Right cardiac atrium (tissue), 5 donors: Measurements from ENCODE around the gene FUCA2. TPM values are rescaled to one million over a fixed set of nuclear protein-coding genes. Genes with fewer than 3 reads are reported as not detected.
"Not testable (repeated sequence)": the region's sequence is repeated elsewhere in the genome, so short reads cannot be mapped to it uniquely, and the experiment has no call there.

Experiments used
- ATAC-seq, 2 donors: fragments of 200-7000 bp; cut with Tn5 transposase; one replicate each; pipeline versions ENCODE4 v1.8.0 to v1.9.1; 2020; ENCODE audit warnings: moderate library complexity in 2 of 2, mild to moderate bottlenecking in 1 of 2
- DNase-seq, 3 donors: peaks; one replicate each; pipeline ENCODE4 v3.0.0-alpha.2; 2020
- H3K27ac ChIP-seq: one replicate; pipeline ENCODE4 v1.5.1; 2013; ENCODE audit warnings: mild to moderate bottlenecking, low read length, control low read depth, moderate library complexity
- H3K27me3 ChIP-seq: one replicate; pipeline ENCODE4 v1.6.1; 2013; ENCODE audit not compliant: control insufficient read depth, insufficient read depth
- H3K4me1 ChIP-seq: one replicate; pipeline ENCODE4 v1.6.1; 2013; ENCODE audit warnings: low read length; ENCODE audit not compliant: control insufficient read depth, insufficient read depth
- H3K4me3 ChIP-seq: one replicate; pipeline ENCODE4 v1.5.1; 2013; ENCODE audit warnings: low read length, control low read depth
- H3K9me3 ChIP-seq: one replicate; pipeline ENCODE4 v1.6.1; 2013; ENCODE audit warnings: low read length; ENCODE audit not compliant: control insufficient read depth
- WGBS: extraction: QIAGEN DNeasy Blood & Tissue Kit; methylation state at CpG from one replicate; pipeline ENCODE4 v1.1.7; 2013; 5-methylcytosine and 5-hydroxymethylcytosine counted together
- intact Hi-C, 4 donors: fragments of 100-400 bp; cut with DNase I; formaldehyde crosslinking; loops; one replicate each; pipeline versions ENCODE4 v1.11.0 to v1.14.0; 2022 to 2023
- polyA plus RNA-seq: library from polyadenylated mRNA; stranded (reverse); fragments of 200-250 nt; gene quantifications from one replicate; pipeline ENCODE4 v1.2.3, GENCODE V29; 2013
- total RNA-seq, 4 donors: library from RNA; stranded (reverse); fragmentation: NEBNext Ultra II Directional; extraction: Animal tissue kit (Norgen Biotek cat#: 25700); gene quantifications; one replicate each; pipeline ENCODE4 v1.2.1, GENCODE V29; 2021
- donor health status: healthy with polysubstance abuse.
- donor health status: DM: no; HTN: yes; CAD: no.
- donor health status: DM: no; HTN: no; CAD: no.
- donor health status: DM: no; HTN: yes; CAD: no; lungs with severe emphysema.
- donor health status: DM: yes; HTN: yes; CAD: no.

FUCA2 gene
- total and polyA plus RNA-seq, 5 donors: 25.1 to 44.0 (median 38.6) TPM

GRCh38 chr6:143496974-143497373, 14.5 kb downstream of the FUCA2 start:
- Histone ChIP-seq H3K27ac (no peak overlapping the region), H3K4me1 (no peaks in the 10 kb centered on the region), H3K9me3 (no peaks in the 10 kb centered on the region), H3K4me3 (no peak overlapping the region), H3K27me3 (no peaks in the 10 kb centered on the region)
- no peak for ATAC-seq
- 93% methylated on average over 1 of the region's 1 CpG for WGBS
- DNase-seq: no peak
- intact Hi-C loops: no loop called here

GRCh38 chr6:143490775-143491174, 20.7 kb downstream of the FUCA2 start:
- intact Hi-C loops: no loop called here
- peak overlapping the region; percentile 16 for H3K27ac ChIP-seq
- WGBS: 81% methylated on average over 8 of the region's 8 CpGs

GRCh38 chr6:143490244-143490643, 21.3 kb downstream of the FUCA2 start:
- no peak for ATAC-seq
- intact Hi-C loops: no loop called here
- WGBS: 99% methylated on average over 1 of the region's 1 CpG
- Histone ChIP-seq H3K4me1 (peaks cover 2% of the 10 kb centered on the region), H3K27ac (no peak overlapping the region), H3K27me3 (no peaks in the 10 kb centered on the region), H3K4me3 (no peak overlapping the region), H3K9me3 (no peaks in the 10 kb centered on the region)
- no peak for DNase-seq

More at GRCh38 chr6:143490775-143491174, 20.7 kb downstream of the FUCA2 start:
- H3K4me3 ChIP-seq: no peak overlapping the region
- no peaks in the 10 kb centered on the region for H3K9me3 ChIP-seq
- ATAC-seq: peak in 1 of 2 donors; percentile 16
- H3K27me3 ChIP-seq: no peaks in the 10 kb centered on the region
- H3K4me1 ChIP-seq: peaks cover 2% of the 10 kb centered on the region
- DNase-seq: no peak

GRCh38 chr6:143486752-143487151, 24.8 kb downstream of the FUCA2 start:
- WGBS: 92% methylated on average over 3 of the region's 3 CpGs
- no peak overlapping the region for H3K27ac ChIP-seq
- H3K9me3 ChIP-seq: no peaks in the 10 kb centered on the region
- no peak for ATAC-seq
- no peaks in the 10 kb centered on the region for H3K27me3 ChIP-seq
- no peak for DNase-seq
- no peak overlapping the region for H3K4me3 ChIP-seq
- peaks cover 2% of the 10 kb centered on the region for H3K4me1 ChIP-seq
- intact Hi-C loops: no loop called here

- no peaks in the 10 kb centered on the region for H3K27me3 ChIP-seq
- WGBS: 79% methylated on average over 2 of the region's 2 CpGs
- no peak overlapping the region for H3K4me3 ChIP-seq
- no peak for DNase-seq
- no peaks in the 10 kb centered on the region for H3K9me3 ChIP-seq
- H3K4me1 ChIP-seq: peaks cover 2% of the 10 kb centered on the region
- intact Hi-C loops: no loop called here
- no peak for ATAC-seq
- no peak overlapping the region for H3K27ac ChIP-seq
Observed at GRCh38 chr6:143485967-143486366, 25.6 kb downstream of the FUCA2 start.

- Histone ChIP-seq H3K27ac (no peak overlapping the region), H3K4me3 (no peak overlapping the region), H3K27me3 (no peaks in the 10 kb centered on the region), H3K4me1 (no peaks in the 10 kb centered on the region), H3K9me3 (no peaks in the 10 kb centered on the region)
- DNase-seq: no peak
- intact Hi-C loops: no loop called here
- ATAC-seq: no peak
- WGBS: 76% methylated on average over 2 of the region's 2 CpGs
Observed at GRCh38 chr6:143482593-143482992, 28.9 kb downstream of the FUCA2 start.

- Histone ChIP-seq H3K27ac (no peak overlapping the region), H3K27me3 (no peaks in the 10 kb centered on the region), H3K4me3 (no peak overlapping the region), H3K4me1 (no peaks in the 10 kb centered on the region), H3K9me3 (no peaks in the 10 kb centered on the region)
- DNase-seq (no peak), ATAC-seq (no peak)
- 95% methylated on average over 3 of the region's 3 CpGs for WGBS
- intact Hi-C loops: no loop called here
Observed at GRCh38 chr6:143478479-143479062, 32.9 kb downstream of the FUCA2 start.

- no peaks in the 10 kb centered on the region for H3K4me1 ChIP-seq
- DNase-seq (no peak), ATAC-seq (no peak)
- no peaks in the 10 kb centered on the region for H3K9me3 ChIP-seq
- H3K4me3 ChIP-seq: no peak overlapping the region
- intact Hi-C loops: no loop called here
- 97% methylated on average over 1 of the region's 1 CpG for WGBS
- no peak overlapping the region for H3K27ac ChIP-seq
- H3K27me3 ChIP-seq: no peaks in the 10 kb centered on the region
Observed at GRCh38 chr6:143476545-143476944, 35.0 kb downstream of the FUCA2 start.

- DNase-seq (no peak), ATAC-seq (no peak)
- no peaks in the 10 kb centered on the region for H3K27me3 ChIP-seq
- no peak overlapping the region for H3K4me3 ChIP-seq
- H3K4me1 ChIP-seq: no peaks in the 10 kb centered on the region
- no peak overlapping the region for H3K27ac ChIP-seq
- intact Hi-C loops: no loop called here
- WGBS: 100% methylated on average over 1 of the region's 1 CpG
- no peaks in the 10 kb centered on the region for H3K9me3 ChIP-seq
Observed at GRCh38 chr6:143471822-143472221, 39.7 kb downstream of the FUCA2 start.

GRCh38 chr6:143468823-143469222, 42.7 kb downstream of the FUCA2 start:
- intact Hi-C loops, ATAC-seq, H3K27ac ChIP-seq, DNase-seq, H3K9me3 ChIP-seq, H3K4me3 ChIP-seq, H3K4me1 ChIP-seq, H3K27me3 ChIP-seq: not testable (repeated sequence)
- WGBS: 95% methylated on average over 2 of the region's 2 CpGs

GRCh38 chr6:143468026-143468425, 43.5 kb downstream of the FUCA2 start:
- intact Hi-C loops: no loop called here
- Histone ChIP-seq H3K27ac (no peak overlapping the region), H3K9me3 (no peaks in the 10 kb centered on the region), H3K27me3 (no peaks in the 10 kb centered on the region), H3K4me3 (no peak overlapping the region), H3K4me1 (no peaks in the 10 kb centered on the region)
- no peak for ATAC-seq
- no peak for DNase-seq

- DNase-seq (no peak), ATAC-seq (no peak)
- intact Hi-C loops: no loop called here
- no peaks in the 10 kb centered on the region for H3K9me3 ChIP-seq
- no peak overlapping the region for H3K27ac ChIP-seq
- H3K27me3 ChIP-seq: no peaks in the 10 kb centered on the region
- WGBS: 56% methylated on average over 2 of the region's 2 CpGs
- no peaks in the 10 kb centered on the region for H3K4me1 ChIP-seq
- H3K4me3 ChIP-seq: no peak overlapping the region
Observed at GRCh38 chr6:143465546-143465945, 46.0 kb downstream of the FUCA2 start.
